Activated B cell treated with CpG ODN at 0.5 μM for 24 hours (primary cell): ENCODE results near the gene DCLK2. TPM values are rescaled to one million over a fixed set of nuclear protein-coding genes. Genes with fewer than 3 reads are reported as not detected.

Experiments
- ATAC-seq: fragments of 200-7000 bp; cut with Tn5 transposase; one replicate; pipeline ENCODE4 v1.10.0; 2021; ENCODE audit warnings: low read depth, mild to moderate bottlenecking, moderate library complexity
- CTCF ChIA-PET: fragments of 350-600 bp; sonication (Branson Sonifier 250); formaldehyde crosslinking; loops from one replicate; lab custom pipeline; 2021; ENCODE audit warnings: antibody characterized with exemption; lab: Charles Lee
- POLR2A ChIA-PET: fragments of 350-600 bp; sonication (Branson Sonifier 250); formaldehyde crosslinking; loops from one replicate; lab custom pipeline; 2021; ENCODE audit warnings: antibody characterized with exemption; lab: Charles Lee
- DNase-seq: peaks from one replicate; pipeline ENCODE4 v3.0.0; 2022
- H3K27ac Mint-ChIP-seq: one replicate; pipeline ENCODE4 v1.8.0; 2020; ENCODE audit warnings: mixed read lengths
- H3K27me3 Mint-ChIP-seq: one replicate; pipeline ENCODE4 v1.8.0; 2021; ENCODE audit warnings: mixed read lengths
- H3K36me3 Mint-ChIP-seq: one replicate; pipeline ENCODE4 v1.8.0; 2021; ENCODE audit warnings: low read depth, mixed read lengths
- H3K4me1 Mint-ChIP-seq: one replicate; pipeline ENCODE4 v1.8.0; 2021; ENCODE audit warnings: mixed read lengths
- H3K4me3 Mint-ChIP-seq: one replicate; pipeline ENCODE4 v1.8.0; 2020; ENCODE audit warnings: mild to moderate bottlenecking, mixed read lengths
- H3K9me3 Mint-ChIP-seq: one replicate; pipeline ENCODE4 v1.8.0; 2020; ENCODE audit warnings: mixed read lengths
- CTCF ChIP-seq: fragments of 200-600 bp; IDR thresholded peaks from one replicate; pipeline ENCODE4 v1.8.0; 2022; ENCODE audit warnings: antibody characterized with exemption, mild to moderate bottlenecking
- intact Hi-C: fragments of 100-400 bp; cut with micrococcal nuclease; formaldehyde crosslinking; loops from one replicate; pipeline ENCODE4 v1.15.1; 2024
- total RNA-seq: library from RNA; stranded (reverse); gene quantifications from 2 replicates; pipeline ENCODE4 v1.2.3, GENCODE V29; 2022

Gene DCLK2
- total RNA-seq, 1 donor from 2014 or later: 3.4 TPM

GRCh38 chr4:150119492-150119891, 41.2 kb downstream of the DCLK2 start:
- H3K27ac Mint-ChIP-seq: no peak overlapping the region
- H3K9me3 Mint-ChIP-seq: peaks cover 22% of the 10 kb centered on the region
- POLR2A ChIA-PET: no interaction called here
- peaks cover 4% of the 10 kb centered on the region for H3K27me3 Mint-ChIP-seq
- H3K36me3 Mint-ChIP-seq: no peaks in the 10 kb centered on the region
- no peak for DNase-seq
- no peak overlapping the region for H3K4me3 Mint-ChIP-seq
- CTCF ChIA-PET: no interaction called here
- ATAC-seq: no peak
- intact Hi-C loops: no loop called here
- H3K4me1 Mint-ChIP-seq: peaks cover 9% of the 10 kb centered on the region
- TF ChIP-seq CTCF: no peak

GRCh38 chr4:150123087-150123486, 44.8 kb downstream of the DCLK2 start:
- intact Hi-C loops: no loop called here
- ChIA-PET CTCF (no interaction called here), POLR2A (interaction anchor here (0.9 kb wide), 1 partner anchor 40 kb away, joined by 3 read pairs; no protein-coding TSS in a partner anchor)
- H3K36me3 Mint-ChIP-seq: no peaks in the 10 kb centered on the region
- no peak overlapping the region for H3K27ac Mint-ChIP-seq
- H3K4me3 Mint-ChIP-seq: no peak overlapping the region
- DNase-seq: no peak
- no peak for ATAC-seq
- peaks cover 34% of the 10 kb centered on the region for H3K4me1 Mint-ChIP-seq
- H3K27me3 Mint-ChIP-seq: peaks cover 1% of the 10 kb centered on the region
- TF ChIP-seq CTCF: no peak
- peaks cover 13% of the 10 kb centered on the region for H3K9me3 Mint-ChIP-seq

- Mint-ChIP-seq H3K4me1 (peaks cover 34% of the 10 kb centered on the region), H3K36me3 (no peaks in the 10 kb centered on the region), H3K4me3 (no peak overlapping the region), H3K27ac (no peak overlapping the region), H3K9me3 (peaks cover 13% of the 10 kb centered on the region), H3K27me3 (peaks cover 1% of the 10 kb centered on the region)
- POLR2A ChIA-PET: interaction anchor here (0.7 to 0.9 kb wide), 2 partner anchors 9 to 41 kb away, joined by 3 to 5 read pairs; no protein-coding TSS in a partner anchor
- CTCF ChIA-PET: no interaction called here
- TF ChIP-seq CTCF: no peak
- intact Hi-C loops: no loop called here
- ATAC-seq: no peak
- DNase-seq: no peak
Observed at GRCh38 chr4:150123796-150124677, 45.8 kb downstream of the DCLK2 start.

GRCh38 chr4:150126201-150126863, 48.1 kb downstream of the DCLK2 start:
- CTCF ChIA-PET: no interaction called here
- peaks cover 34% of the 10 kb centered on the region for H3K4me1 Mint-ChIP-seq
- POLR2A ChIA-PET: interaction anchor here (0.6 kb wide), 1 partner anchor 48 kb away, joined by 8 read pairs; no protein-coding TSS in a partner anchor
- no peak for TF ChIP-seq CTCF
- peaks cover 10% of the 10 kb centered on the region for H3K9me3 Mint-ChIP-seq
- DNase-seq (no peak), ATAC-seq (peak; percentile 40)
- intact Hi-C loops: loop anchor here (2.0 kb wide), 1 partner anchor 44 kb away; no protein-coding TSS in a partner anchor
- H3K4me3 Mint-ChIP-seq: peak overlapping the region; percentile 55
- H3K36me3 Mint-ChIP-seq: no peaks in the 10 kb centered on the region
- no peak overlapping the region for H3K27ac Mint-ChIP-seq
- peaks cover 10% of the 10 kb centered on the region for H3K27me3 Mint-ChIP-seq

GRCh38 chr4:150126864-150127203, 48.6 kb downstream of the DCLK2 start:
- CTCF ChIA-PET: no interaction called here
- DNase-seq (no peak), ATAC-seq (peak; percentile 68)
- Mint-ChIP-seq H3K4me1 (peaks cover 34% of the 10 kb centered on the region), H3K4me3 (peak overlapping the region; percentile 55), H3K27ac (no peak overlapping the region), H3K9me3 (peaks cover 5% of the 10 kb centered on the region), H3K27me3 (peaks cover 10% of the 10 kb centered on the region), H3K36me3 (no peaks in the 10 kb centered on the region)
- no peak for TF ChIP-seq CTCF
- POLR2A ChIA-PET: interaction anchor here (0.6 kb wide), 2 partner anchors 45 to 48 kb away, joined by 5 to 8 read pairs; no protein-coding TSS in a partner anchor
- intact Hi-C loops: loop anchor here (2.0 kb wide), 1 partner anchor 44 kb away; no protein-coding TSS in a partner anchor
